ENCODE data around the gene GLDN.
A peak's percentile ranks its signal among the peaks of the same experiment; 100 is the strongest.

GLDN gene

DNA sequence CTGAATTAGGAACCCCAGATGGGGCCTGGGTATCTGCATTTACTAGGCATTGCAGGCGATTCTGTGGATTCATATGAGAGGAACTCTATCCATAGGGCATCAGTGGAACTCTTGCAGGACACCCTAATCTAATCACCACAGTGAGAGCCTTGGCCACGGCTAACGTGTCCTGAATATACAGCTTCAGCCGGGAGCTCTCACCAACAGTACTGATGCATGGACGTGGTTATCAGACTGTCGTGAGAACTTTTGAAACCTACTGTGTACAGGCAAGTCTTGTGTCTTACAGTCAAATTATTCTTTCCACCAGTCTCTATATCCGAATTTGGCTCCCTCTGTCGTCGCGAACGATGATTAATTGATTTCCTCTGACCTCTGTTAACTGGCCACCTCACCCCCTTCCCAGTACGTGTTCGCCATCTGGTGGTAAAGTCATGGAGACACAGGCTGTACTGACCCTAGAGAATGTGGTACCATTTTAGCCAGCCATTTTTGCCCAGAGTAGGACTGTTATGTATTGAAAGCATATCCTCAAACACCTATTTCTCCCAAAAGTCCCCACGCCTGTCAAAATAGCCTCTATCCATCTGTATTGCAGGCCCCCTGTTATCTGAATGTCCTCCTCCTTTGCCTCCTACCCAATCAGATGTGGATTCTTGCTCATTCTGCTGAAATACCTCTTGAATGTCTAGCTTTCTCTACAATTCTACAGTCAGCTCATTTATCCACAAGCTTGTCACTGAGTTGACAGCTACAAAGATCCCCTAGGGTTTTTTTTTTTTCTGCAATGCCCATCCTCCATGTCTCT, 39.7 kb downstream of the GLDN start:
- peak; percentile 100 for TF ChIP-seq CTCF (IDR thresholded peaks at IDR 0.05; ENCODE audit: control insufficient read depth, extremely low read depth, insufficient read depth)
- H3K4me3 ChIP-seq (ENCODE audit: low read depth, low read length), result no peak overlapping the region
- peak; percentile 57 for DNase-seq (ENCODE audit: low read depth)

- peak; percentile 64 for TF ChIP-seq CTCF (IDR thresholded peaks at IDR 0.05; ENCODE audit: control insufficient read depth, extremely low read depth, insufficient read depth)
- H3K4me3 ChIP-seq (ENCODE audit: low read depth, low read length), result no peak overlapping the region
- DNase-seq (ENCODE audit: low read depth), result no peak
Measured at GRCh38 chr15:51382787-51383186, 41.3 kb downstream of the GLDN start.

- no peak for DNase-seq (ENCODE audit: low read depth)
- H3K4me3 ChIP-seq (ENCODE audit: low read depth, low read length), result no peak overlapping the region
- TF ChIP-seq CTCF (IDR thresholded peaks at IDR 0.05; ENCODE audit: control insufficient read depth, extremely low read depth, insufficient read depth), result no peak
Measured at GRCh38 chr15:51386029-51386428, 44.6 kb downstream of the GLDN start.

DNA sequence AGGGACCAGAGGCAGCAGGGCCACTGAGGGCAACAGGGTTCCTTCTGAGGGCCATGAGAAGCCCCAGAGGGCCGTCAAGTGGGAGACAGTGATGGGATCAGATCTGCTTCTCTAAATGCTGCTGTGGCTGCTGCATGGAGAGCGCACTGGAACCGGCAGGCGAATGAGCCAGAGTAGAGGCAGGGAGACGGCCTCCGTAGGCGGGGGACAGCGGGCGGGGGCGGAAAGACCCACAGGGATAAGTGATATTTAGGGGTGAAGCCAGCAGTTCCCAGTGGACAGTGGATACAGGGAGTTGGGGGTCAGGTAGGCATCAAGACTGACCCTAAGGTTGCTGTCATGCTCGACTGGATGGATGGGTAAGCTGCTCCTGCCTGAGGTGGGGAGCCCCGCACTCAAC, 45.0 kb downstream of the GLDN start:
- H3K4me3 ChIP-seq (ENCODE audit: low read depth, low read length), result no peak overlapping the region
- no peak for TF ChIP-seq CTCF (IDR thresholded peaks at IDR 0.05; ENCODE audit: control insufficient read depth, extremely low read depth, insufficient read depth)
- no peak for DNase-seq (ENCODE audit: low read depth)

DNA sequence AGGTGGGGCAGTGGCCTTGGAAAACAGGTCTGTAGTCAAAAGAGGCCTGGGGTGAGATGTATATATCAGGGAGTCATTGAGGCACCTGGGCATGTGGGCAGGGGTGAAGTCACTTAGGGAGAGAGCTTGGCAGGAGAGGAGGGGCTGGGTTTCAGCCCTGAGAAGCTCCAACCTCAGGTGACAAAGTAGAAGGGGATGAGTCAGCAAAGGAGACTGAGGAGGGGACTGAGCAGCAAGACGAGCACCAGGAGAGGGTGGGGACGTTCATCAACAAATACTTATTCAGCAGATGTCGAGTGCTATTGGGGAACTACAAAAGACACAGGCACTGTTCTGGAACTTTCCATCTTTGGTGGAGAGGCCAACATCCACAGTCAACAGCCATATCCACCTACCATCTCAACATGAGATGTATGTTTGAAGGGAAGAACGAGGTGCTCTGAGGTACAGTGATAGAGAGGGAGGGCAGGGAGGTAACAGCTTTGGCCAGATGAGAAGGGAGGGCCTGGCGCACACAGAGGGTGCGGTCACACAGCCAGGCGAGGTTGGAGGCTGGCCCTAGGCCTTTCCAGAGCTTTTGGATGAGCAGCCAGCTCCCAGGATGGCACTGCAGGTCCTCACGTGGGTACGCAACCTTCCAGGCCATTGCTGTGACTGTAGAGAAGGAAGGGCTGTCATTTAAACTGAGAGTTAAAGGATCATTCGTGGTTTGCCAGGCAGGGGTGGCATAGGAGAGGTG, 45.7 kb downstream of the GLDN start:
- no peak overlapping the region for H3K4me3 ChIP-seq (ENCODE audit: low read depth, low read length)
- DNase-seq (ENCODE audit: low read depth), result no peak
- no peak for TF ChIP-seq CTCF (IDR thresholded peaks at IDR 0.05; ENCODE audit: control insufficient read depth, extremely low read depth, insufficient read depth)

DNA sequence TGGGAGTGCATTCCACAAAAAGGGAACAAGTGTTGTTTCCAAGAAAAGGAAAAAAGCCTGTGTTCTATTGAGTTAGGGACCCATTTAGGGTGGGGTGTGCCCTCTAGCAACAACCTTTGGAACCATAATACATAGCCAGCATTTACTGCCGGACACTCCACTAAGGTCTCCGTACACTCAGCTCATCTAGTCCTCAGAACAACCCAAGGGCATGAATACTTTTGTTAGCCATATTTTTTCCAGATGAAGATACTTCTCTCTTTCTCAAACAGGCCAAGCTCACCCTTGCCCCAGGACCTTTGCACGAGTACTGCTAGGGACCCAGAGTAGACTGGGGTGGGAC, 46.2 kb downstream of the GLDN start:
- no peak overlapping the region for H3K4me3 ChIP-seq (ENCODE audit: low read depth, low read length)
- no peak for DNase-seq (ENCODE audit: low read depth)
- TF ChIP-seq CTCF (IDR thresholded peaks at IDR 0.05; ENCODE audit: control insufficient read depth, extremely low read depth, insufficient read depth), result no peak

Data from LNCaP clone FGC (cell line).